ENCODE data around the gene IWS1.

The IWS1 gene

DNA sequence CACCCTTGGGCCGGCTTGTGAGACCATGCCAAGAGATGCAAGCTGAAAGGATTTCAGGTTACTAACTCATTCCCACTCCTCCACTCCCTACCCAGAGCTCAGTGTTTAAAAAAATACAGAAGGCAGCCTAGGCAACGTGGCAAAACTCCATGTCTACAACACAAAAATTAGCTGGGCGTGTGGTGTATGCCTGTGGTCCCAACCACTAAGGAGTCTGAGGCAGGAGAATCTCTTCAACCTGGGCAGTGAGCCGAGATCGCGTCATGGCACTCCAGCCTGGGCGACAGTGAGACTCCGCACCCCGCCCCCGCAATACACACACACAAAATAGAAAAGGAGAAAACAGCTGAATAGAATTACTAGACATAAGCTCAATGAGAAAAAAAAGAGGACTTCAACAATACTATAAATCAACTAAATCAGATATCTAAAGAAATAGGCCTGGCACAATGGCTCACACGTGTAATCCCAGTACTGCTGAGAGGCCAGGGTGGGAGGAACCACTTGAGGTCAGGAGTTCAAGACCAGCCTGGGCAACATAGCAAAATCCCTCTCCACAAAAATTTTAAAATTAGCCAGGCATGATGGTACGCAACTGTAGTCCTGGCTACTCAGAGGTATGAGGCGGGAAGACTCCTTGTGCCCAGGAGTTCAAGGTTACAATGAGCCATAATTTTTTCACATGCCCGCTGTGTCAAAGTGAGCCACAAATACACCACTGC is 10.1 kb downstream of the IWS1 start:
- Histone ChIP-seq H3K36me3 (ENCODE audit: control insufficient read depth in 2 of 2, insufficient read depth in 2 of 2, low read length in 2 of 2) (peaks cover 21 to 35% of the 10 kb centered on the region in 2 donors), H3K27ac (ENCODE audit: low read depth in 2 of 2, low read length in 2 of 2) (peak overlapping the region in 1 of 2 donors; percentile 54), H3K9ac (ENCODE audit: low read depth in 1 of 2, low read length in 2 of 2) (no peak overlapping the region)

GRCh38 chr2:127515383-127515915 is 10.8 kb downstream of the IWS1 start:
- H3K9me3 ChIP-seq (ENCODE audit: control insufficient read depth in 2 of 2, low read length in 2 of 2) = no peaks in the 10 kb centered on the region
- no peak overlapping the region for H3K9ac ChIP-seq (ENCODE audit: low read depth in 1 of 2, low read length in 2 of 2)
- no peaks in the 10 kb centered on the region for H3K27me3 ChIP-seq (ENCODE audit: control insufficient read depth in 2 of 2, insufficient read depth in 2 of 2, low read length in 2 of 2)
- no peak overlapping the region for H3K4me3 ChIP-seq (ENCODE audit: low read length in 2 of 2)
- H3K4me1 ChIP-seq (ENCODE audit: control insufficient read depth in 2 of 2, insufficient read depth in 2 of 2, low read length in 2 of 2) = peaks cover 0 to 6% of the 10 kb centered on the region in 2 donors
- H3K27ac ChIP-seq (ENCODE audit: low read depth in 2 of 2, low read length in 2 of 2) = peak overlapping the region in 1 of 2 donors; percentile 54
- H3K36me3 ChIP-seq (ENCODE audit: control insufficient read depth in 2 of 2, insufficient read depth in 2 of 2, low read length in 2 of 2) = peaks cover 18 to 32% of the 10 kb centered on the region in 2 donors

More for the DNA sequence above, 10.1 kb downstream of the IWS1 start:
- Histone ChIP-seq H3K4me3 (ENCODE audit: low read length in 2 of 2) (no peak overlapping the region), H3K4me1 (ENCODE audit: control insufficient read depth in 2 of 2, insufficient read depth in 2 of 2, low read length in 2 of 2) (peaks cover 0 to 3% of the 10 kb centered on the region in 2 donors), H3K9me3 (ENCODE audit: control insufficient read depth in 2 of 2, low read length in 2 of 2) (no peaks in the 10 kb centered on the region), H3K27me3 (ENCODE audit: control insufficient read depth in 2 of 2, insufficient read depth in 2 of 2, low read length in 2 of 2) (no peaks in the 10 kb centered on the region)

DNA sequence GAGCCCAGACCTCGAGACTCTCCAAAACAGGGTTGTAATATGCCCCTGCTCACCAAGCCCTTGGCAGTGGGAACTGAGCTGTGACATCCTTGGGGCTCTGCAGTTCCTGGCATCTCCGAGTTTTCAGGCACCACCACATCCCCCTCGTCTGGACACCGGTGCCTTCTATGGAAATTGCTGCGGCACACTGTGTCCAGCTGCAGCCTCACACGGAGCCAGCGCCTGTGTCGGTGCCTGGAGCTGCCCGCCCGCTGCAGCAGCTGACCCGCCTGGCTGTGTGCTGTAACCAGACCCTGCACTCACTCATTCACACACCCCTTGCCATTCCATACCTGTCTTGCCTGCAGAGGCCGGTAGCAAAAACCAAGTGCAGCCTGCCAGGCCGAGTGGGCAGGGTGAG is 11.8 kb downstream of the IWS1 start:
- Histone ChIP-seq H3K27ac (ENCODE audit: low read depth in 2 of 2, low read length in 2 of 2) (no peak overlapping the region), H3K4me1 (ENCODE audit: control insufficient read depth in 2 of 2, insufficient read depth in 2 of 2, low read length in 2 of 2) (peaks cover 0 to 8% of the 10 kb centered on the region in 2 donors), H3K36me3 (ENCODE audit: control insufficient read depth in 2 of 2, insufficient read depth in 2 of 2, low read length in 2 of 2) (peaks cover 17 to 27% of the 10 kb centered on the region in 2 donors), H3K4me3 (ENCODE audit: low read length in 2 of 2) (no peak overlapping the region), H3K9ac (ENCODE audit: low read depth in 1 of 2, low read length in 2 of 2) (no peak overlapping the region), H3K9me3 (ENCODE audit: control insufficient read depth in 2 of 2, low read length in 2 of 2) (no peaks in the 10 kb centered on the region), H3K27me3 (ENCODE audit: control insufficient read depth in 2 of 2, insufficient read depth in 2 of 2, low read length in 2 of 2) (no peaks in the 10 kb centered on the region)

GRCh38 chr2:127514076-127514475 is 12.2 kb downstream of the IWS1 start:
- Histone ChIP-seq H3K36me3 (ENCODE audit: control insufficient read depth in 2 of 2, insufficient read depth in 2 of 2, low read length in 2 of 2) (peaks cover 17 to 26% of the 10 kb centered on the region in 2 donors), H3K27me3 (ENCODE audit: control insufficient read depth in 2 of 2, insufficient read depth in 2 of 2, low read length in 2 of 2) (no peaks in the 10 kb centered on the region), H3K4me1 (ENCODE audit: control insufficient read depth in 2 of 2, insufficient read depth in 2 of 2, low read length in 2 of 2) (peaks cover 0 to 9% of the 10 kb centered on the region in 2 donors), H3K9ac (ENCODE audit: low read depth in 1 of 2, low read length in 2 of 2) (no peak overlapping the region), H3K27ac (ENCODE audit: low read depth in 2 of 2, low read length in 2 of 2) (no peak overlapping the region), H3K9me3 (ENCODE audit: control insufficient read depth in 2 of 2, low read length in 2 of 2) (no peaks in the 10 kb centered on the region), H3K4me3 (ENCODE audit: low read length in 2 of 2) (no peak overlapping the region)

DNA sequence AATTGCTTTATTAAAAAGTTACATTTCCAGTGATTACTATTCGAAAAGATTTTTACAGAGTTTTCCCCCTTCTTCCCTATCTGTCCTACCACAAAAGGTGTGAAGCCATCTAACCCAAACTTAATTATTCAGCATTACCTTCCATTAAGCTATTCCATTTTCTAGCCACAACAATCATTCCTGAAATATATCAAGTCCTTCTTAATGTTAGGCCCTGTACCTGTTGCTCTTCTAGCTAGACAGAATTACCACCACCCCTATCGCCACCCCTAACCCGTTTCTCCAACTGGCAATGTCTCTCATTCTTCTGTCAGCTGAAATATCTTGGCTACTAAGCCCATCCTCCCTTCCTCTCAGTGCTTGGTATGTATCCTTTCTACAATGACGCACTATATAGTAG is 13.9 kb downstream of the IWS1 start:
- peaks cover 14 to 20% of the 10 kb centered on the region in 2 donors for H3K36me3 ChIP-seq (ENCODE audit: control insufficient read depth in 2 of 2, insufficient read depth in 2 of 2, low read length in 2 of 2)
- H3K4me1 ChIP-seq (ENCODE audit: control insufficient read depth in 2 of 2, insufficient read depth in 2 of 2, low read length in 2 of 2) = peaks cover 6 to 20% of the 10 kb centered on the region in 2 donors
- no peaks in the 10 kb centered on the region for H3K27me3 ChIP-seq (ENCODE audit: control insufficient read depth in 2 of 2, insufficient read depth in 2 of 2, low read length in 2 of 2)
- H3K4me3 ChIP-seq (ENCODE audit: low read length in 2 of 2) = no peak overlapping the region
- no peaks in the 10 kb centered on the region for H3K9me3 ChIP-seq (ENCODE audit: control insufficient read depth in 2 of 2, low read length in 2 of 2)
- no peak overlapping the region for H3K27ac ChIP-seq (ENCODE audit: low read depth in 2 of 2, low read length in 2 of 2)
- H3K9ac ChIP-seq (ENCODE audit: low read depth in 1 of 2, low read length in 2 of 2) = no peak overlapping the region

GRCh38 chr2:127511917-127512316 is 14.4 kb downstream of the IWS1 start:
- Histone ChIP-seq H3K27ac (ENCODE audit: low read depth in 2 of 2, low read length in 2 of 2) (no peak overlapping the region), H3K9me3 (ENCODE audit: control insufficient read depth in 2 of 2, low read length in 2 of 2) (no peaks in the 10 kb centered on the region), H3K4me3 (ENCODE audit: low read length in 2 of 2) (no peak overlapping the region), H3K9ac (ENCODE audit: low read depth in 1 of 2, low read length in 2 of 2) (no peak overlapping the region), H3K27me3 (ENCODE audit: control insufficient read depth in 2 of 2, insufficient read depth in 2 of 2, low read length in 2 of 2) (no peaks in the 10 kb centered on the region), H3K36me3 (ENCODE audit: control insufficient read depth in 2 of 2, insufficient read depth in 2 of 2, low read length in 2 of 2) (peaks cover 14 to 20% of the 10 kb centered on the region in 2 donors), H3K4me1 (ENCODE audit: control insufficient read depth in 2 of 2, insufficient read depth in 2 of 2, low read length in 2 of 2) (peaks cover 6 to 20% of the 10 kb centered on the region in 2 donors)

GRCh38 chr2:127511090-127511695 is 15.1 kb downstream of the IWS1 start:
- Histone ChIP-seq H3K4me1 (ENCODE audit: control insufficient read depth in 2 of 2, insufficient read depth in 2 of 2, low read length in 2 of 2) (peaks cover 6 to 20% of the 10 kb centered on the region in 2 donors), H3K9ac (ENCODE audit: low read depth in 1 of 2, low read length in 2 of 2) (no peak overlapping the region), H3K27ac (ENCODE audit: low read depth in 2 of 2, low read length in 2 of 2) (no peak overlapping the region)

GRCh38 chr2:127510073-127510472 is 16.2 kb downstream of the IWS1 start:
- Histone ChIP-seq H3K9ac (ENCODE audit: low read depth in 1 of 2, low read length in 2 of 2) (no peak overlapping the region), H3K27me3 (ENCODE audit: control insufficient read depth in 2 of 2, insufficient read depth in 2 of 2, low read length in 2 of 2) (no peaks in the 10 kb centered on the region), H3K4me1 (ENCODE audit: control insufficient read depth in 2 of 2, insufficient read depth in 2 of 2, low read length in 2 of 2) (peaks cover 7 to 20% of the 10 kb centered on the region in 2 donors), H3K4me3 (ENCODE audit: low read length in 2 of 2) (no peak overlapping the region), H3K36me3 (ENCODE audit: control insufficient read depth in 2 of 2, insufficient read depth in 2 of 2, low read length in 2 of 2) (peaks cover 11 to 17% of the 10 kb centered on the region in 2 donors), H3K27ac (ENCODE audit: low read depth in 2 of 2, low read length in 2 of 2) (peak overlapping the region in 1 of 2 donors; percentile 32), H3K9me3 (ENCODE audit: control insufficient read depth in 2 of 2, low read length in 2 of 2) (no peaks in the 10 kb centered on the region)

More at GRCh38 chr2:127511090-127511695, 15.1 kb downstream of the IWS1 start:
- Histone ChIP-seq H3K36me3 (ENCODE audit: control insufficient read depth in 2 of 2, insufficient read depth in 2 of 2, low read length in 2 of 2) (peaks cover 11 to 20% of the 10 kb centered on the region in 2 donors), H3K27me3 (ENCODE audit: control insufficient read depth in 2 of 2, insufficient read depth in 2 of 2, low read length in 2 of 2) (no peaks in the 10 kb centered on the region), H3K4me3 (ENCODE audit: low read length in 2 of 2) (no peak overlapping the region), H3K9me3 (ENCODE audit: control insufficient read depth in 2 of 2, low read length in 2 of 2) (no peaks in the 10 kb centered on the region)

- Histone ChIP-seq H3K27ac (ENCODE audit: low read depth in 2 of 2, low read length in 2 of 2) (peak overlapping the region in 1 of 2 donors; percentile 23), H3K9ac (ENCODE audit: low read depth in 1 of 2, low read length in 2 of 2) (no peak overlapping the region), H3K9me3 (ENCODE audit: control insufficient read depth in 2 of 2, low read length in 2 of 2) (no peaks in the 10 kb centered on the region), H3K27me3 (ENCODE audit: control insufficient read depth in 2 of 2, insufficient read depth in 2 of 2, low read length in 2 of 2) (no peaks in the 10 kb centered on the region), H3K36me3 (ENCODE audit: control insufficient read depth in 2 of 2, insufficient read depth in 2 of 2, low read length in 2 of 2) (peaks cover 17 to 20% of the 10 kb centered on the region in 2 donors), H3K4me3 (ENCODE audit: low read length in 2 of 2) (no peak overlapping the region), H3K4me1 (ENCODE audit: control insufficient read depth in 2 of 2, insufficient read depth in 2 of 2, low read length in 2 of 2) (peaks cover 11 to 20% of the 10 kb centered on the region in 2 donors)
These were observed 17.7 kb downstream of the IWS1 start for GRCh38 chr2:127508631-127509034.

DNA sequence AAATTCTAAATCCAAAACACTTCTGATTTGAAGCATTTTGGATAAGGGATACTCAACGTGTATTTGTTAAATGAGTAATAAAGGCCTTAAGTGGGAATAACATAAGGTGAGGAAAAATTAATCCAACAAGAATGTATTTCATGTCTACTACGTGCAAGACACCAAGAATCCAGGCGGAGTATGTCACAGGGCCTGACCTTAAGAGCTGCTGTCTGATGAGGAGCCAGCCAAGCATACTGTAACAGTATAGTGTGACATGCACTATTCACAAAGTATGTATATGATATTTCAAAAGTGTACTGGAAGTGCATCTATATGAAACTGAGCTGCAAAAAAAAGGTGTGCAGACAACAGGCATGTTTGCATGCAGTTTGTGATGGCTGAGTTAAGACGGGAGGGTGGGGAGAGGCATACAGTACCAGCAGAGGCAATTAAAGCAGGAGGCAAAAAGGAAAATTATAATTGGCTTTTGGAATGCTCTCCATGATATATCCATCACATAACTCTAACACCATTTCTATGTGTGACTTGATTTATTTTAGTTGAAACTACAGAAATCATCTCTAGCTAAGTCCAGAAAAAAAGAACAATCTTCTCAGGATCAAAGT is 18.2 kb downstream of the IWS1 start:
- H3K36me3 ChIP-seq (ENCODE audit: control insufficient read depth in 2 of 2, insufficient read depth in 2 of 2, low read length in 2 of 2) = peaks cover 20 to 23% of the 10 kb centered on the region in 2 donors
- H3K27ac ChIP-seq (ENCODE audit: low read depth in 2 of 2, low read length in 2 of 2) = peak overlapping the region in 1 of 2 donors; percentile 23
- no peaks in the 10 kb centered on the region for H3K9me3 ChIP-seq (ENCODE audit: control insufficient read depth in 2 of 2, low read length in 2 of 2)
- H3K27me3 ChIP-seq (ENCODE audit: control insufficient read depth in 2 of 2, insufficient read depth in 2 of 2, low read length in 2 of 2) = no peaks in the 10 kb centered on the region
- H3K4me3 ChIP-seq (ENCODE audit: low read length in 2 of 2) = no peak overlapping the region
- no peak overlapping the region for H3K9ac ChIP-seq (ENCODE audit: low read depth in 1 of 2, low read length in 2 of 2)
- H3K4me1 ChIP-seq (ENCODE audit: control insufficient read depth in 2 of 2, insufficient read depth in 2 of 2, low read length in 2 of 2) = peaks cover 11 to 20% of the 10 kb centered on the region in 2 donors

Data from mucosa of rectum (tissue), 2 donors.